GM19035 (cell line): ENCODE results near the gene DMC1.

Experiments
- ATAC-seq: cut with Tn5 transposase; IDR thresholded peaks from one replicate; pipeline ENCODE4 v1.9.1; 2021; ENCODE audit not compliant: unreplicated experiment

DMC1 gene

GRCh38 chr22:38503021-38503420, 67.0 kb downstream of the DMC1 start:
- ATAC-seq = no peak

- no peak for ATAC-seq
Observed at GRCh38 chr22:38501797-38502672, 67.9 kb downstream of the DMC1 start.

GRCh38 chr22:38497869-38498268, 72.1 kb downstream of the DMC1 start:
- ATAC-seq = no peak

GRCh38 chr22:38494939-38495338, 75.0 kb downstream of the DMC1 start:
- no peak for ATAC-seq

GRCh38 chr22:38494498-38494897, 75.5 kb downstream of the DMC1 start:
- ATAC-seq = no peak

GRCh38 chr22:38491707-38492348, 78.2 kb downstream of the DMC1 start:
- ATAC-seq = no peak

GRCh38 chr22:38490915-38491314, 79.1 kb downstream of the DMC1 start:
- no peak for ATAC-seq

GRCh38 chr22:38490475-38490874, 79.5 kb downstream of the DMC1 start:
- no peak for ATAC-seq

GRCh38 chr22:38489561-38490145, 80.3 kb downstream of the DMC1 start:
- ATAC-seq = no peak

GRCh38 chr22:38489142-38489541, 80.8 kb downstream of the DMC1 start:
- ATAC-seq = no peak

GRCh38 chr22:38487946-38488345, 82.0 kb downstream of the DMC1 start:
- no peak for ATAC-seq

GRCh38 chr22:38485783-38486182, 84.2 kb downstream of the DMC1 start:
- ATAC-seq = no peak

GRCh38 chr22:38484244-38484643, 85.7 kb downstream of the DMC1 start:
- no peak for ATAC-seq

- ATAC-seq = no peak
Observed at GRCh38 chr22:38482662-38483308, 87.2 kb downstream of the DMC1 start.

GRCh38 chr22:38481871-38482332, 88.1 kb downstream of the DMC1 start:
- ATAC-seq = no peak

GRCh38 chr22:38481162-38481870, 88.7 kb downstream of the DMC1 start:
- no peak for ATAC-seq

- no peak for ATAC-seq
Observed at GRCh38 chr22:38479096-38479837, 90.7 kb downstream of the DMC1 start.

- no peak for ATAC-seq
Observed at GRCh38 chr22:38477585-38477984, 92.4 kb downstream of the DMC1 start.

GRCh38 chr22:38474003-38474607, 95.9 kb downstream of the DMC1 start:
- no peak for ATAC-seq

- ATAC-seq = no peak
Observed at GRCh38 chr22:38471237-38471636, 98.7 kb downstream of the DMC1 start.
